Heart left ventricle (tissue), 13 donors: ENCODE results near the gene NSG2.

Experiments
- POLR2A ChIP-seq, 2 donors: fragments of 450-650 bp; IDR thresholded peaks; one replicate each; pipeline ENCODE4 v1.6.1; 2017; ENCODE audit warnings: antibody characterized with exemption in 2 of 2, mild to moderate bottlenecking in 2 of 2, moderate library complexity in 2 of 2
- TF ChIP-seq, protein P1 (sequence below), 12 donors: fragments of 200-600 bp; sonication (generic) in 4 of 12; IDR thresholded peaks; one replicate each; pipeline versions ENCODE4 v1.5.0 to v1.8.0; 2018 to 2022; ENCODE audit warnings: antibody characterized with exemption in 12 of 12, mild to moderate bottlenecking in 5 of 12
- donor health status: ischemic (EF 13 %, LVEDD 7.1; RV severe dilation, severe dysfunction).
- donor health status: DM: no; HTN: yes; CAD: no.
- donor health status: DM: no; HTN: no; CAD: no.
- donor health status: ischemic (EF 25% LVEDD 6.9; RV normal size, moderate dysfunction).
- donor health status: ischemic (EF 25% LVEDD 5.7; RV mildly dilated, moderate dysfunction).
- donor health status: ischemic (EF 35%, LVEDD 5.7; RV mildly dilated, moderate dysfunction).
- donor health status: nonischemic (EF 11% LVEDD 7.7; RV severe dilation, severe dysfunction).
- donor health status: DM: yes; HTN: yes; CAD: no.
- donor health status: PGD.
- donor health status: ischemic (EF 29% LVEDD 5.4; RV normal size, mild dysfunction).
- donor health status: nonischemic (EF 23%, LVEDD 6.1; RV moderate dilation, normal function).

DNA sequence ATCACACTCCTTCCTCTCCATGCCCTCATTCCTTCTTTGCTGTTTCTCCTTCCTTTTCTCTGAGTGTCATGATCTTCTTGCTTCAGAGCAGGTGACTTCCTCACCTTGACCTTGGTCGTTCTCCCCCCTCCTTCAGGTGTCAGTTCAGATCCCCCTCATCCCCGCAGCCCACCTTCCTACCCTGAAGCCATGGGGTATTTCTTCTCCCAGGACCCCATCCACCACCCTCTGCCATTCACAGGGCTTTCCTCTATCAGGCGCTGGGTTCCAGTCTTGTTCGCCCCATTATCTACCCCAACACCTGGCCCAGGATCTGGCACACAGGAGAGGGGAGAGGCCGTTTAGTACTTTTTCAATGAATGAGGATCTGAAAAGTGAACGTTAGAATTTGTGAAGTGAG is 101.0 kb downstream of the NSG2 start:
- TF ChIP-seq, protein P1, sequence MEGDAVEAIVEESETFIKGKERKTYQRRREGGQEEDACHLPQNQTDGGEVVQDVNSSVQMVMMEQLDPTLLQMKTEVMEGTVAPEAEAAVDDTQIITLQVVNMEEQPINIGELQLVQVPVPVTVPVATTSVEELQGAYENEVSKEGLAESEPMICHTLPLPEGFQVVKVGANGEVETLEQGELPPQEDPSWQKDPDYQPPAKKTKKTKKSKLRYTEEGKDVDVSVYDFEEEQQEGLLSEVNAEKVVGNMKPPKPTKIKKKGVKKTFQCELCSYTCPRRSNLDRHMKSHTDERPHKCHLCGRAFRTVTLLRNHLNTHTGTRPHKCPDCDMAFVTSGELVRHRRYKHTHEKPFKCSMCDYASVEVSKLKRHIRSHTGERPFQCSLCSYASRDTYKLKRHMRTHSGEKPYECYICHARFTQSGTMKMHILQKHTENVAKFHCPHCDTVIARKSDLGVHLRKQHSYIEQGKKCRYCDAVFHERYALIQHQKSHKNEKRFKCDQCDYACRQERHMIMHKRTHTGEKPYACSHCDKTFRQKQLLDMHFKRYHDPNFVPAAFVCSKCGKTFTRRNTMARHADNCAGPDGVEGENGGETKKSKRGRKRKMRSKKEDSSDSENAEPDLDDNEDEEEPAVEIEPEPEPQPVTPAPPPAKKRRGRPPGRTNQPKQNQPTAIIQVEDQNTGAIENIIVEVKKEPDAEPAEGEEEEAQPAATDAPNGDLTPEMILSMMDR (IDR thresholded peaks at IDR 0.05): no peak
- no peak for TF ChIP-seq POLR2A (IDR thresholded peaks at IDR 0.05)
